Frontal cortex (tissue), 4 donors: ENCODE measurements around the gene FHIT. TPM values are rescaled to one million over a fixed set of nuclear protein-coding genes. Genes with fewer than 3 reads are reported as not detected.

Experiments used
- DNase-seq, 2 donors: peaks; one replicate each; pipeline ENCODE4 v3.0.0; 2012; ENCODE audit warnings: low spot score in 2 of 2
- FAIRE-seq: peaks from 2 replicates; lab custom pipeline; 2012; peaks lifted over from hg19 to GRCh38; lab: Jason Lieb, UNC
- total RNA-seq: library from RNA; depleted of rRNA; stranded (reverse); fragments of >200 nt; gene quantifications from one replicate; pipeline ENCODE4 v1.2.3, GENCODE V29; 2014
- donor health status: control.
- donor health status: control.
- donor health status: control.

Gene FHIT
- total RNA-seq, 1 donor from 2014 or later: 1.6 TPM

GRCh38 chr3:60497902-60498301, 753.4 kb downstream of the FHIT start:
- DNase-seq (no peak), FAIRE-seq (no peak)

- FAIRE-seq: no peak
- no peak for DNase-seq
Observed at GRCh38 chr3:60490992-60491391, 760.3 kb downstream of the FHIT start.

GRCh38 chr3:60475096-60475495, 776.2 kb downstream of the FHIT start:
- FAIRE-seq: no peak

GRCh38 chr3:60469481-60469880, 781.8 kb downstream of the FHIT start:
- DNase-seq (no peak), FAIRE-seq (no peak)

More at GRCh38 chr3:60475096-60475495, 776.2 kb downstream of the FHIT start:
- DNase-seq: no peak

GRCh38 chr3:60463685-60464084, 787.6 kb downstream of the FHIT start:
- DNase-seq (no peak), FAIRE-seq (no peak)

- DNase-seq (no peak), FAIRE-seq (no peak)
Observed at GRCh38 chr3:60461267-60461666, 790.0 kb downstream of the FHIT start.

GRCh38 chr3:60456180-60456579, 795.1 kb downstream of the FHIT start:
- DNase-seq (no peak), FAIRE-seq (no peak)

- no peak for DNase-seq
- no peak for FAIRE-seq
Observed at GRCh38 chr3:60453326-60453725, 797.9 kb downstream of the FHIT start.

- FAIRE-seq (no peak), DNase-seq (no peak)
Observed at GRCh38 chr3:60448696-60449095, 802.6 kb downstream of the FHIT start.

- FAIRE-seq: no peak
- DNase-seq: no peak
Observed at GRCh38 chr3:60445446-60445845, 805.8 kb downstream of the FHIT start.

GRCh38 chr3:60444898-60445437, 806.3 kb downstream of the FHIT start:
- DNase-seq (no peak), FAIRE-seq (no peak)

- FAIRE-seq (no peak), DNase-seq (no peak)
Observed at GRCh38 chr3:60440869-60441268, 810.4 kb downstream of the FHIT start.

GRCh38 chr3:60435941-60436650, 815.2 kb downstream of the FHIT start:
- no peak for FAIRE-seq
- no peak for DNase-seq

- DNase-seq: no peak
- FAIRE-seq: no peak
Observed at GRCh38 chr3:60434950-60435349, 816.3 kb downstream of the FHIT start.

GRCh38 chr3:60434323-60434722, 816.9 kb downstream of the FHIT start:
- no peak for FAIRE-seq
- no peak for DNase-seq

- no peak for FAIRE-seq
Observed at GRCh38 chr3:60431599-60431958, 819.7 kb downstream of the FHIT start.

GRCh38 chr3:60430205-60430604, 821.0 kb downstream of the FHIT start:
- FAIRE-seq: no peak
- no peak for DNase-seq

More at GRCh38 chr3:60431599-60431958, 819.7 kb downstream of the FHIT start:
- DNase-seq: no peak

GRCh38 chr3:60427109-60427508, 824.1 kb downstream of the FHIT start:
- FAIRE-seq: no peak
- no peak for DNase-seq

GRCh38 chr3:60424942-60425341, 826.3 kb downstream of the FHIT start:
- no peak for DNase-seq

GRCh38 chr3:60424034-60424433, 827.2 kb downstream of the FHIT start:
- DNase-seq (no peak), FAIRE-seq (no peak)

More at GRCh38 chr3:60424942-60425341, 826.3 kb downstream of the FHIT start:
- no peak for FAIRE-seq

- no peak for FAIRE-seq
Observed at GRCh38 chr3:60423556-60423955, 827.7 kb downstream of the FHIT start.

More at GRCh38 chr3:60423556-60423955, 827.7 kb downstream of the FHIT start:
- DNase-seq: no peak
